DND-41 (cell line): ENCODE measurements around the gene ACACA.

Experiments used
- ATAC-seq: fragments of 200-7000 bp; cut with Tn5 transposase; 3 replicates; pipeline ENCODE4 v1.9.1; 2021; ENCODE audit warnings: low read depth; ENCODE audit not compliant: insufficient read depth
- DNase-seq: peaks from one replicate; pipeline ENCODE4 v3.0.0-alpha.2; 2020
- H2AFZ ChIP-seq: 2 replicates; pipeline ENCODE4 v1.6.0; 2012; ENCODE audit warnings: low read depth, low read length
- H3K27ac ChIP-seq: 2 replicates; pipeline ENCODE4 v1.5.1; 2012; ENCODE audit warnings: low read length, inconsistent platforms
- H3K27me3 ChIP-seq: fragments of 200-600 bp; sonication (generic); 2 replicates; pipeline ENCODE4 v1.6.0; 2012; ENCODE audit warnings: low read length, mild to moderate bottlenecking, inconsistent platforms; ENCODE audit not compliant: insufficient read depth, poor library complexity
- H3K36me3 ChIP-seq: 2 replicates; pipeline ENCODE4 v1.5.1; 2012; ENCODE audit warnings: low read length, inconsistent platforms; ENCODE audit not compliant: insufficient read depth
- H3K4me1 ChIP-seq: 2 replicates; pipeline ENCODE4 v1.5.1; 2012; ENCODE audit warnings: mild to moderate bottlenecking, low read length; ENCODE audit not compliant: insufficient read depth
- H3K4me2 ChIP-seq: 2 replicates; pipeline ENCODE4 v1.6.0; 2012; ENCODE audit warnings: mild to moderate bottlenecking, moderate library complexity, low read length, inconsistent platforms; ENCODE audit not compliant: insufficient read depth
- H3K4me3 ChIP-seq, 2 experiments: fragments of 200-600 bp in 1 of 2; shearing (Covaris generic) in 1 of 2; 2 replicates each; pipeline ENCODE4 v1.5.1; 2012 to 2016; ENCODE audit warnings: inconsistent platforms in 2 of 2, low read length in 2 of 2, mild to moderate bottlenecking in 2 of 2, low read depth in 1 of 2, moderate library complexity in 1 of 2
- H3K79me2 ChIP-seq: 2 replicates; pipeline ENCODE4 v1.6.0; 2012; ENCODE audit warnings: low read length, inconsistent platforms; ENCODE audit not compliant: insufficient read depth
- H3K9ac ChIP-seq: 2 replicates; pipeline ENCODE4 v1.6.0; 2012; ENCODE audit warnings: low read depth, mild to moderate bottlenecking, inconsistent platforms, low read length, moderate library complexity
- H3K9me3 ChIP-seq: 2 replicates; pipeline ENCODE4 v1.5.1; 2012; ENCODE audit warnings: low read length, moderate library complexity, mild to moderate bottlenecking, inconsistent platforms; ENCODE audit not compliant: insufficient read depth, severe bottlenecking
- H4K20me1 ChIP-seq: 2 replicates; pipeline ENCODE4 v1.6.0; 2012; ENCODE audit warnings: low read length; ENCODE audit not compliant: insufficient read depth
- EZH2 ChIP-seq: IDR thresholded peaks from 3 replicates; pipeline ENCODE4 v1.6.1; 2012; ENCODE audit warnings: borderline replicate concordance, low read depth, mild to moderate bottlenecking, moderate library complexity, low read length, inconsistent platforms; ENCODE audit not compliant: severe bottlenecking
- TF ChIP-seq, protein P1 (sequence below): IDR thresholded peaks from 2 replicates; pipeline ENCODE4 v1.5.1; 2012; ENCODE audit warnings: borderline replicate concordance, low read length, moderate library complexity, mild to moderate bottlenecking; ENCODE audit not compliant: poor library complexity, severe bottlenecking; ENCODE audit errors: extremely low read depth

Gene ACACA

DNA sequence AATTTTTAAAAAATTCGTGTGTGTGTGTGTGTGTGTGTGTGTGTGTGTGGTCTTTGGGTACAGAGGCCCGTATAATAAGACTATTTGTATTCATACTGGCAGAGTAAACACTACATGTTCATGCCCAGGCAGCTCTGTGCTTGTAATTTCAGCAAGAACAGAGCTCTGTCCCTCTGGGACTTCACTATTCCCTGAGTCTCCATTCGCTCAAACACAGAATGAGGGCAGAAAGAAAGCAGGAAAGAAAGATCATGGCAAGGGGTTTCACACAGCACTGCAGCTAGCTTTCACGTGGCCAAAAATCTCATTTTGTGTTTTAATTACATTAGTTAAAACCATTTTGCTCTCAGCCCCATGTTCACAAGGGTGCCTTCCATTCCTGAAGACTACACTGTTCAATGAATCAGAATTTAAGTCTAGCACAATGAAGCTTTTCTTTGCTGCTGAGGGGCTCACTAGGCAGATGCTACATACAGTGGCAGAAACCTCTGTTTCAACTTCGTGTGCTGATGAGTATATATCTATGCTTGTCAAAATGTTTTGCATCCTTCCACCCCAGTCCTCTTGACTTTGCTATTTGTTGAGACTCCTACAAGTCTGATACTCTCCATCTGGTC lies 229.3 kb downstream of the ACACA start:
- Histone ChIP-seq H4K20me1 (no peaks in the 10 kb centered on the region), H3K9me3 (no peaks in the 10 kb centered on the region), H2AFZ (no peak overlapping the region), H3K27ac (no peak overlapping the region), H3K9ac (no peak overlapping the region), H3K4me1 (no peaks in the 10 kb centered on the region), H3K4me2 (no peak overlapping the region), H3K36me3 (peaks cover 50% of the 10 kb centered on the region; the same call in 1 of the 2 replicates), H3K79me2 (no peaks in the 10 kb centered on the region), H3K27me3 (no peaks in the 10 kb centered on the region), H3K4me3 (no peak overlapping the region)
- DNase-seq: no peak
- ATAC-seq: no peak
- TF ChIP-seq, protein P1, sequence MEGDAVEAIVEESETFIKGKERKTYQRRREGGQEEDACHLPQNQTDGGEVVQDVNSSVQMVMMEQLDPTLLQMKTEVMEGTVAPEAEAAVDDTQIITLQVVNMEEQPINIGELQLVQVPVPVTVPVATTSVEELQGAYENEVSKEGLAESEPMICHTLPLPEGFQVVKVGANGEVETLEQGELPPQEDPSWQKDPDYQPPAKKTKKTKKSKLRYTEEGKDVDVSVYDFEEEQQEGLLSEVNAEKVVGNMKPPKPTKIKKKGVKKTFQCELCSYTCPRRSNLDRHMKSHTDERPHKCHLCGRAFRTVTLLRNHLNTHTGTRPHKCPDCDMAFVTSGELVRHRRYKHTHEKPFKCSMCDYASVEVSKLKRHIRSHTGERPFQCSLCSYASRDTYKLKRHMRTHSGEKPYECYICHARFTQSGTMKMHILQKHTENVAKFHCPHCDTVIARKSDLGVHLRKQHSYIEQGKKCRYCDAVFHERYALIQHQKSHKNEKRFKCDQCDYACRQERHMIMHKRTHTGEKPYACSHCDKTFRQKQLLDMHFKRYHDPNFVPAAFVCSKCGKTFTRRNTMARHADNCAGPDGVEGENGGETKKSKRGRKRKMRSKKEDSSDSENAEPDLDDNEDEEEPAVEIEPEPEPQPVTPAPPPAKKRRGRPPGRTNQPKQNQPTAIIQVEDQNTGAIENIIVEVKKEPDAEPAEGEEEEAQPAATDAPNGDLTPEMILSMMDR: no peak
- TF ChIP-seq EZH2: no peak

DNA sequence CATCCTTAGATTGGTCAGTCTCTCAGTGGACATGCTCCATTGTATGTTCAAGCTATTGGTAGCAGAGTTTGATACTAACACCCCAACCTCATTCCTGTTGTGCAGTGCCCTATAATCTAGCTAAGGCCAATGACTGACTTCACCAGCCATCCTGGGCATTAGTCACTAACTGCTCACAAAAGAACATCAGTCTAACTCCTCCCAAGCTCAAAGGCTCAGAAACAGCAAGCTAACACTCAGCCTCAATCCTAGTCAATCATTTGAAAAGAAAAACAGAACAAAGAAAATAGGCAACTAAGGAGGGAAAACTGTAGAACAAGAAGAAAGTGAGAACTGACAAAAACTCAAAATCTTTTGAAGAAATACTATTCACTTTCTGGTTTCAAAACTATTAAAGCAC lies 229.9 kb downstream of the ACACA start:
- Histone ChIP-seq H3K9ac (no peak overlapping the region), H3K9me3 (no peaks in the 10 kb centered on the region), H2AFZ (no peak overlapping the region), H3K4me1 (no peaks in the 10 kb centered on the region), H3K4me3 (no peak overlapping the region), H3K4me2 (no peak overlapping the region), H3K36me3 (peaks cover 50% of the 10 kb centered on the region; the same call in 1 of the 2 replicates), H4K20me1 (no peaks in the 10 kb centered on the region), H3K27me3 (no peaks in the 10 kb centered on the region), H3K27ac (no peak overlapping the region), H3K79me2 (no peaks in the 10 kb centered on the region)
- ATAC-seq: no peak
- TF ChIP-seq, protein P1: no peak
- no peak for TF ChIP-seq EZH2
- no peak for DNase-seq

DNA sequence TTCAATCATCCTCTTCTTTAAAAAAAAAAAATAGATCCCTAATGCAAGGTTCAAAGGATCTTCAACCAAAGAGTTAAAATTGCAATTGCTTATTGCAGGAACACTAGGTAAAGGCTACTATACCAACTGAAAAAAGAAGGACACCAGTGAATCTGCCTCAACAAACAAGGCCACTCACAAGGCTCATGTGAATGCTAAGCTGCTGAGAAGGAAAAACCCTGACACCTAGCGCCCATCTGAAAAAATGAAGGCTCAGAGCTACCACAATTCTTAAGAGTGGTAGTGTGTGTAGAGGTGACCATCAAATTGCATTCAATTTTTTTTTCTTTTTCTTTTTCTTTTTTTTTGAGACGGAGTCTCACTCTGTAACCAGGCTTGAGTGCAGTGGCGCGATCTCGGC lies 232.4 kb downstream of the ACACA start:
- DNase-seq: no peak
- H3K27ac ChIP-seq: no peak overlapping the region
- no peak for ATAC-seq

More for the DNA sequence above, 232.4 kb downstream of the ACACA start:
- no peak overlapping the region for H3K4me2 ChIP-seq
- H4K20me1 ChIP-seq: no peaks in the 10 kb centered on the region
- no peak overlapping the region for H2AFZ ChIP-seq
- H3K9me3 ChIP-seq: no peaks in the 10 kb centered on the region
- TF ChIP-seq, protein P1: no peak
- no peak for TF ChIP-seq EZH2
- no peak overlapping the region for H3K9ac ChIP-seq
- no peaks in the 10 kb centered on the region for H3K4me1 ChIP-seq
- no peaks in the 10 kb centered on the region for H3K27me3 ChIP-seq
- H3K36me3 ChIP-seq: peaks cover 45% of the 10 kb centered on the region
- H3K4me3 ChIP-seq: no peak overlapping the region
- H3K79me2 ChIP-seq: no peaks in the 10 kb centered on the region
